GM23338 (cell line): ENCODE measurements around the gene MUTYH. TPM values are rescaled to one million over a fixed set of nuclear protein-coding genes. Genes with fewer than 3 reads are reported as not detected.
"Not testable (repeated sequence)": the region's sequence is repeated elsewhere in the genome, so short reads cannot be mapped to it uniquely, and the experiment has no call there.

Experiments
- ATAC-seq: fragments of 200-7000 bp; cut with Tn5 transposase; 3 replicates; pipeline ENCODE4 v1.9.1; 2020
- DNase-seq: peaks from one replicate; pipeline ENCODE4 v3.0.0-alpha.2; 2015; ENCODE audit warnings: low spot score
- H2AFZ ChIP-seq: fragments of 200-600 bp; sonication (generic); 2 replicates; pipeline ENCODE4 v1.8.0; 2016; ENCODE audit warnings: antibody characterized with exemption, mild to moderate bottlenecking, moderate library complexity
- H3F3A ChIP-seq: fragments of 200-600 bp; sonication (generic); replicated peaks from 2 replicates; pipeline ENCODE4 v1.8.0; 2017; ENCODE audit warnings: antibody characterized with exemption, mixed run types, low read depth
- H3K27ac ChIP-seq: fragments of 200-600 bp; sonication (generic); 2 replicates; pipeline ENCODE4 v1.6.1; 2016; ENCODE audit warnings: low read depth
- H3K27me3 ChIP-seq: fragments of 200-600 bp; sonication (generic); 2 replicates; pipeline ENCODE4 v1.8.0; 2016; ENCODE audit warnings: mild to moderate bottlenecking, mixed run types, moderate library complexity; ENCODE audit not compliant: insufficient read depth
- H3K36me3 ChIP-seq: fragments of 200-600 bp; sonication (generic); 2 replicates; pipeline ENCODE4 v1.8.0; 2016; ENCODE audit warnings: mild to moderate bottlenecking; ENCODE audit not compliant: insufficient read depth
- H3K4me1 ChIP-seq: fragments of 200-600 bp; sonication (generic); 2 replicates; pipeline ENCODE4 v1.8.0; 2016; ENCODE audit warnings: mild to moderate bottlenecking, moderate library complexity; ENCODE audit not compliant: insufficient read depth
- H3K4me2 ChIP-seq: fragments of 200-600 bp; sonication (generic); 2 replicates; pipeline ENCODE4 v1.7.1; 2017; ENCODE audit warnings: mixed run types
- H3K4me3 ChIP-seq: fragments of 200-600 bp; sonication (generic); 2 replicates; pipeline ENCODE4 v1.6.1; 2016; ENCODE audit warnings: mixed run types
- H3K79me2 ChIP-seq: fragments of 200-600 bp; sonication (generic); replicated peaks from 2 replicates; pipeline ENCODE4 v1.8.0; 2017; ENCODE audit warnings: mild to moderate bottlenecking; ENCODE audit not compliant: insufficient read depth
- H3K9me2 ChIP-seq: fragments of 200-600 bp; sonication (generic); 2 replicates; pipeline ENCODE4 v1.8.0; 2017; ENCODE audit not compliant: insufficient read depth
- H4K20me1 ChIP-seq: fragments of 200-600 bp; sonication (generic); replicated peaks from 2 replicates; pipeline ENCODE4 v1.8.0; 2017; ENCODE audit warnings: mild to moderate bottlenecking; ENCODE audit not compliant: insufficient read depth
- H3K27ac Mint-ChIP-seq: 2 replicates; pipeline ENCODE4 v1.8.0; 2020; ENCODE audit warnings: inconsistent platforms, mild to moderate bottlenecking, moderate library complexity, mixed read lengths
- H3K27me3 Mint-ChIP-seq: 3 replicates; pipeline ENCODE4 v1.8.0; 2022; ENCODE audit warnings: low read depth, mild to moderate bottlenecking, moderate library complexity, mixed read lengths, inconsistent platforms; ENCODE audit not compliant: insufficient read depth, poor library complexity
- H3K36me3 Mint-ChIP-seq: 3 replicates; pipeline ENCODE4 v1.8.0; 2021; ENCODE audit warnings: low read depth, mild to moderate bottlenecking, inconsistent platforms, moderate library complexity, mixed read lengths
- H3K4me1 Mint-ChIP-seq: 3 replicates; pipeline ENCODE4 v1.8.0; 2020; ENCODE audit warnings: mild to moderate bottlenecking, inconsistent platforms, mixed read lengths
- H3K4me3 Mint-ChIP-seq: 3 replicates; pipeline ENCODE4 v1.8.0; 2021; ENCODE audit warnings: moderate library complexity, mild to moderate bottlenecking, inconsistent platforms, mixed read lengths
- H3K9me3 Mint-ChIP-seq: 3 replicates; pipeline ENCODE4 v1.8.0; 2020; ENCODE audit warnings: moderate library complexity, mild to moderate bottlenecking, inconsistent platforms, mixed read lengths
- ETS1 ChIP-seq: IDR thresholded peaks from 2 replicates; pipeline ENCODE4 v1.6.1; 2016; ENCODE audit warnings: antibody characterized with exemption
- EZH2phosphoT487 ChIP-seq: fragments of 200-600 bp; sonication (generic); IDR thresholded peaks from one replicate; pipeline ENCODE4 v1.8.1; 2018; ENCODE audit warnings: antibody characterized with exemption; ENCODE audit not compliant: unreplicated experiment
- JUNB ChIP-seq: IDR thresholded peaks from one replicate; pipeline ENCODE4 v1.6.1; 2016; ENCODE audit warnings: antibody characterized with exemption; ENCODE audit not compliant: unreplicated experiment
- POLR2AphosphoS5 ChIP-seq: IDR thresholded peaks from 2 replicates; pipeline ENCODE4 v1.6.1; 2016; ENCODE audit warnings: antibody characterized with exemption, low read depth
- ZNF462 ChIP-seq: fragments of 250-450 bp; sonication (Bioruptor Pico); IDR thresholded peaks from 2 replicates; pipeline ENCODE4 v1.5.0; 2020; ENCODE audit warnings: mild to moderate bottlenecking, moderate library complexity
- polyA plus RNA-seq: library from polyadenylated mRNA; unstranded; fragments of >200 nt; fragmentation: Nextera tagmentation; extraction: Ambion mirVana; gene quantifications from 2 replicates; pipeline ENCODE4 v1.2.1, GENCODE V29; 2016
- total RNA-seq: library from RNA; depleted of rRNA; stranded (reverse); fragments of >200 nt; shearing (Covaris generic); gene quantifications from 2 replicates; pipeline ENCODE4 v1.2.3, GENCODE V29; 2014

MUTYH gene
- total and polyA plus RNA-seq, 2 experiments from 2014 or later: 47.9 to 67.4 TPM

DNA sequence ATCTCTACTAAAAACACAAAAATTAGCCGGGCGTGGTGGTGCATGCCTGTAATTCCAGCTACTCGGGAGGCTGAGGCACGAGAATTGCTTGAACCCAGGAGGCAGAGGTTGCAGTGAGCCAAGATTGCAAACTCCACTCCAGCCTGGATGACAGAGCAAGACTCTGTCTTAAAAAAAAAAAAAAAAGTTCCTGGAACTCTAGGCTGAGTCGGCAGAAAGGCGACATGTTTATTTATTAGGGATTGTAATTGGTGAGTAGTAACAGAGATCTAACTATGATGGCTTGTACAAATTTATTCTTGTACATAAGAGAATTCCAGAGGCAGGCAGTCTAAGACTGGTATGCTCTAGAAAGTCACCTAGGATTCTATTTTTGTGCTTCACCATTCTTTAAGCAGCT lies 49.2 kb downstream of the MUTYH start:
- H2AFZ ChIP-seq, H3K4me1 ChIP-seq, H3K4me3 Mint-ChIP-seq, ATAC-seq, DNase-seq, H3K27ac ChIP-seq, H3K4me3 ChIP-seq, H3K79me2 ChIP-seq, H3K27ac Mint-ChIP-seq, H3K27me3 Mint-ChIP-seq, H3K36me3 ChIP-seq, H4K20me1 ChIP-seq, H3K4me1 Mint-ChIP-seq, H3K36me3 Mint-ChIP-seq, H3F3A ChIP-seq, H3K4me2 ChIP-seq, H3K27me3 ChIP-seq, H3K9me2 ChIP-seq, H3K9me3 Mint-ChIP-seq: not testable (repeated sequence)

DNA sequence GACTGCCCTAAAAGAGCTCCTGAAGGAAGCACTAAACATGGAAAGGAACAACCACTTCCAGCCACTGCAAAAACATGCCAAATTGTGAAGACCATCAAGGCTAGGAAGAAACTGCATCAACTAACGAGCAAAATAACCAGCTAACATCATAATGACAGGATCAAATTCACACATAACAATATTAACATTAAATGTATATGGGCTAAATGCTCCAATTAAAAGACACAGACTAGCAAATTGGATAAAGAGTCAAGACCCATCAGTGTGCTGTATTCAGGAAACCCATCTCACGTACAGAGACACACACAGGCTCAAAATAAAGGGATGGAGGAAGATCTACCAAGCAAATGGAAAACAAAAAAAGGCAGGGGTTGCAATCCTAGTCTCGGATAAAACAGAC lies 53.7 kb downstream of the MUTYH start:
- not testable (repeated sequence) for H3K27me3 Mint-ChIP-seq, ATAC-seq, H3K9me2 ChIP-seq, H3K36me3 Mint-ChIP-seq, H3K4me1 Mint-ChIP-seq, H3F3A ChIP-seq, H4K20me1 ChIP-seq, H3K27ac ChIP-seq, H3K4me3 Mint-ChIP-seq, H3K27ac Mint-ChIP-seq, H3K4me1 ChIP-seq, H3K27me3 ChIP-seq, H3K4me3 ChIP-seq, H3K36me3 ChIP-seq, H3K79me2 ChIP-seq, H2AFZ ChIP-seq, DNase-seq, H3K4me2 ChIP-seq
- H3K9me3 Mint-ChIP-seq: peaks cover 17% of the 10 kb centered on the region

DNA sequence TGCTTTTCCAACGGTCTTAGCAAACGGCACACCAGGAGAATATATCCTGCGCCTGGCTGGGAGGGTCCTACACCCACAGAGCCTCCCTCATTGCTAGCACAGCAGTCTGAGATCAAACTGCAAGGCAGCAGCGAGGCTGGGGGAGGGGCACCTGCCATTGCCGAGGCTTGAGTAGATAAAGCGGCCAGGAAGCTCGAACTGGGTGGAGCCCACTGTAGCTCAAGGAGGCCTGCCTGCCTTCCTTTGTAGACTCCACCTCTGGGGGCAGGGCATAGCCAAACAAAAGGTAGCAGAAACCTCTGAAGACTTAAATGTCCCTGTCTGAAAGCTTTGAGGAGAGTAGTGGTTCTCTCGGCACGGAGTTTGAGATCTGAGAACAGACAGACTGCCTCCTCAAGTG lies 55.4 kb downstream of the MUTYH start:
- not testable (repeated sequence) for H3K79me2 ChIP-seq, H2AFZ ChIP-seq, ATAC-seq, H3K27ac Mint-ChIP-seq, H3K4me1 Mint-ChIP-seq, H3K4me3 ChIP-seq, H3K4me3 Mint-ChIP-seq, H3K27me3 Mint-ChIP-seq, H3K9me2 ChIP-seq, H3K27me3 ChIP-seq, H3K4me2 ChIP-seq, H4K20me1 ChIP-seq, H3K36me3 Mint-ChIP-seq, H3K36me3 ChIP-seq, H3K27ac ChIP-seq, DNase-seq, H3K4me1 ChIP-seq, H3F3A ChIP-seq
- H3K9me3 Mint-ChIP-seq: peaks cover 23% of the 10 kb centered on the region

GRCh38 chr1:45282351-45282750 lies 57.9 kb downstream of the MUTYH start:
- H3K9me2 ChIP-seq: no peaks in the 10 kb centered on the region
- ATAC-seq (no peak), DNase-seq (no peak)
- H3K4me1 Mint-ChIP-seq: no peaks in the 10 kb centered on the region
- no peak overlapping the region for H3K27ac ChIP-seq
- no peak overlapping the region for H2AFZ ChIP-seq
- no peaks in the 10 kb centered on the region for H3K79me2 ChIP-seq
- H3K27me3 ChIP-seq: no peaks in the 10 kb centered on the region
- H3K9me3 Mint-ChIP-seq: peaks cover 23% of the 10 kb centered on the region
- H3K36me3 Mint-ChIP-seq: peaks cover 10% of the 10 kb centered on the region; the same call in 2 of the 3 replicates
- H3K27ac Mint-ChIP-seq: no peak overlapping the region
- H3K36me3 ChIP-seq: no peaks in the 10 kb centered on the region
- no peaks in the 10 kb centered on the region for H3F3A ChIP-seq
- H3K4me3 ChIP-seq: no peak overlapping the region
- no peak overlapping the region for H3K4me3 Mint-ChIP-seq
- no peak overlapping the region for H3K4me2 ChIP-seq
- H3K27me3 Mint-ChIP-seq: peaks cover 4% of the 10 kb centered on the region
- H3K4me1 ChIP-seq: no peaks in the 10 kb centered on the region
- no peaks in the 10 kb centered on the region for H4K20me1 ChIP-seq
- TF ChIP-seq POLR2AphosphoS5: no peak
- TF ChIP-seq JUNB: no peak
- TF ChIP-seq ZNF462 (CRISPR knock-in tag): no peak
- no peak for TF ChIP-seq ETS1
- TF ChIP-seq EZH2phosphoT487: no peak
